Measurements from ENCODE around the gene CDH23.

Gene CDH23

DNA sequence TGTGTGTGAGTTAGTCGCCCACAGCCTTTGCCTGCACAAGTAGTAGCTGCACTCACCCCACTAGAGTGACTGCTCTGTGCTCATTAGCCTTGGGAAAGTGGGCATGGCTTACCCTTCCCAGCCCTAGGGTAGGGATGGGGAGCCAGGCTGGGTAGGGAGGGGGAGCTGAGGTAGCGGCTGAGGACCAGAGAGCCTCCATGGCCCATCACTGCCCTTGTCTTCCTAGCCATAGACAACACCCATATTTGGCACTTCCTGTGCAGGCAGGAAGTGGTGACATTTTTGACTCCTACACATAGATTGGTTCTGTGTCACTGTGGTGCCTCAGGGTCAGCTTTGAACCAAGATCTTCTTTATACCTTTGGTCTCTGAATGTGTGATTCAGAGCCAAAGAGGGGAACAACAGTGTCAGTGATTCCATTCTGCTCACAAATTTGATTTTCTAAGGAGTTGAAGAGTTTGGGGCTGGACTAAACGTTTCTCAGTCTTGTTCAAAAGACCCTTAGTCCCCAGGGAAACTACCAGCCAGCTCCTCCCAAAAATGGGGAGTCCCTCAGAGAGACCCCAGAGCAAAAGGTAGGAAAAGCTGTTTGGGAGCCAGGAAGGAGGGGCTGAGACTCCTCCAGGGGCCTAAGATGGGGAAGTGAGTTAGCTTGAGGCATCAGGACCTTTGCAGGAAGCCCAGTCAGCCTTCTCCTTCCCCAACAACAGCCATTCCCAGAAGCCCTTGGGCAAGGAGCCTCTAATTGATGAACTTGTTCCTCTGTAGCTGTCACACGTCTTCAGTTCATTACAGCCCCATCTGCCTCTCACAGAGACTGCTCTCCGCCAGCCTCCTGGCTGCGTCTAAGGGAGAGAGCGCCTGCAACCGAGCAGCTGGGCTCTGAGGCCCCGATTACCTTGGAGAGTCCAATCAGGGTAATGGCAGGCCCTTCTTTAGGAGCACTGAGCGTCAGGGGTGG is 135.0 kb downstream of the CDH23 start:
- DNase-seq (ENCODE audit: low read depth in 1 of 2, low spot score in 1 of 2) = no peak
- in situ Hi-C loops (cut with HindIII; ENCODE audit: low pct_unique_long_range_greater_than_20kb, low sequenced_read_pairs) = no loop called here
- no peak for TF ChIP-seq JUND (IDR thresholded peaks at IDR 0.05; ENCODE audit: low read depth)

DNA sequence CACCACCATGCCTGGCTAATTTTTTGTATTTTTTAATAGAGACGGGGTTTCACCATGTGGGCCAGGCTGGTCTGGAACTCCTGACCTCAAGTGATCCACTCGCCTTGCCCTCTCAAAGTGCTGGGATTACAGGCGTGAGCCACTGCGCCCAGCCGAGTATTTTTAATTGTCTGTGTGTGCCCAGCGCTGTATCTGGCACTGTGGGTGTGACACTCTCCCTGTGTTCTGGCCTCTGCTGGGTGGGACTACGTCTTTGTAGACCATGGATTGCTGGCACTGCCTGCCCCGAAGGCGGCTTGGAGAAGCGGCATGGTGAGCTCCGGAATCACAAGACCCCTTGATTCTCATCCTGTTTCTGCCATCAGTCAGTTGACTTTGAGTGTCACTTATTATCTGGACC is 136.2 kb downstream of the CDH23 start:
- no peak for TF ChIP-seq JUND (IDR thresholded peaks at IDR 0.05; ENCODE audit: low read depth)
- no peak for DNase-seq (ENCODE audit: low read depth in 1 of 2, low spot score in 1 of 2)
- in situ Hi-C loops (cut with HindIII; ENCODE audit: low pct_unique_long_range_greater_than_20kb, low sequenced_read_pairs) = no loop called here

DNA sequence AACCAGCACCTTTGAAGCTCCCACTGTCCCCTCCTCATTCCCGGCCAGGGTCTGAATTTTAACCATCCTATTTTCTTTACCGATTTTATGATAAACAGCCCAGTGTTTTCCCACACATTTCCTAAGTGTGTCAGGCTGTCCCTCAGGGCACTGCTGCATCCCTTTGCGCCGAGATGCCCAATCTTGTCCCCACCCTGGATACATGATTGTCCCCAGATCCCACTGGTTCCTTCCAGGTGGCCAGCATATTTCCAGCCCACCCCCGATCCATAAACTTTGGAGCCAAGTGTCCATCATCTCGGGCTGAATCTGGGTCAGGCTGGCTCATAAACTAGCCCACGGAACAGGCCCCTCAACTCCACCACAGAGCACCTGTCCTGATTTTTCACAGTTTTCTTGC is 137.2 kb downstream of the CDH23 start:
- TF ChIP-seq JUND (IDR thresholded peaks at IDR 0.05; ENCODE audit: low read depth) = no peak
- in situ Hi-C loops (cut with HindIII; ENCODE audit: low pct_unique_long_range_greater_than_20kb, low sequenced_read_pairs) = no loop called here
- DNase-seq (ENCODE audit: low read depth in 1 of 2, low spot score in 1 of 2) = no peak

DNA sequence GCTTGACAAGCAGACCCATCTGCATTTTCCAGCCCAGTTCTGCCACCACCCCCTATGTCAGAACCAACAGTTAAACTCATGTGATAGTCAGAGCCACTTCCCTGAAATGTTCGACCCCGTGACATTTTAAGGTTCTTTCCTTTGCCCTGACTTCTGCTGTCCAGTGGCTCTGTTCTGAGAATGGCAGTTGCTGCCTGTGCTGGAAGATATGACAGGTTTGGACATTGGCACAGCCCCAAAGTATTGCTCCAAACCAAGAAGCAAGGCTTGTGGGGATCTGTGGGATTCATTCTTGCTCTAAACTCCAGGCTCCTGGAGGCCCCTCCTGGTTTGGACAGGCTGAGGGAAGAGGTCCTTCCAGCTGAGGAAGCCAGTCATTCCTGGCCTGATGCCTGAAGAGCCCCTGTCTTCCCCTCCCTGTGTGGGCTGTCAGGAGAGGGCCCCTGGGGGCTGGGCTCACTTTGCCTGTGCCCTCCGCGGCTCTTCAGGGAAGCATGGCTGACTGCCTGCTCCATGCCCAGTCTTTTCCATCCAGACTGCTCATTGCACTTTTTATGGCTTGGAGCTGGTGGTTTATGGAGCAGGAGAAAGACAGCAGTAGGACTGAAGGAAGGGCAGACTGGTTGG is 138.0 kb downstream of the CDH23 start:
- TF ChIP-seq JUND (IDR thresholded peaks at IDR 0.05; ENCODE audit: low read depth) = no peak
- in situ Hi-C loops (cut with HindIII; ENCODE audit: low pct_unique_long_range_greater_than_20kb, low sequenced_read_pairs) = no loop called here
- no peak for DNase-seq (ENCODE audit: low read depth in 1 of 2, low spot score in 1 of 2)

DNA sequence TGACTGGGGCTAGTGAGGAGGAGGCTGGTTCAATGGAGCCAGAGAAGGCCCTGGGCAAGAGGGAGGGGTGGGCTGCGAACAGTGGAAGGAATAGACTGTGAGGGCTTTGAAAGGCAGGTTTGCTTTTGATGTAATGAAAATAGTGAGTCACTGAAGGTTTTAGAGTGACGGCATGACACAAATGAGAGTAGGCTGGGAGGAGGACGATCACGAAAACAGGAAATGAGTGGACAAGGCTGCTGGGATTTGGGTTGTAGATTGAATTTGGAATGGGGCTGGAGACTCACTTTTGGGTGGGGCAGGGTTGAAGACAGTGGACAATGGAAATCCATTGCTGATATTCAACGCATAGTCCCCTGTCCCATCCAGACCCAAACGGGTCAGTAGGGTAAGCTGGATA is 139.6 kb downstream of the CDH23 start:
- no peak for DNase-seq (ENCODE audit: low read depth in 1 of 2, low spot score in 1 of 2)
- in situ Hi-C loops (cut with HindIII; ENCODE audit: low pct_unique_long_range_greater_than_20kb, low sequenced_read_pairs) = no loop called here
- no peak for TF ChIP-seq JUND (IDR thresholded peaks at IDR 0.05; ENCODE audit: low read depth)

DNA sequence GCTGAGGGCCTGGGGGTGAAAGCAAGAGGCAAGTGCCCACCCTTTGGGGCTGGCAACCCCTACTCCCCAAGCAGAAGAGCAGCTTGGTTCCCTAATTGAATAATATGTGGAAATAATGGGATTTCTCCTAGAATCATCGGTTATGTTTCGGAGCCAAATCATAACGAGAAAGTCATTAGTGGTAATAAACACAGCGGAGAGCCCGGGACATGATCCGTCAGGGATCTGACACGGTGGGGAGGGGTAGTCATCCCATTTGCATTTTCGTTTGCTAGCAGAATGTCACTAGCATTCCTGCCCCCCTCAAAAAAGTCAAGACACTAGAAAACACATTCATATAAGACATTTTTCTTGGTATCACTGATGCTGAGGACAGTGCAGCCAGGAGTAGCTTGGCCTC is 140.4 kb downstream of the CDH23 start:
- no peak for TF ChIP-seq JUND (IDR thresholded peaks at IDR 0.05; ENCODE audit: low read depth)
- in situ Hi-C loops (cut with HindIII; ENCODE audit: low pct_unique_long_range_greater_than_20kb, low sequenced_read_pairs) = no loop called here
- no peak for DNase-seq (ENCODE audit: low read depth in 1 of 2, low spot score in 1 of 2)

DNA sequence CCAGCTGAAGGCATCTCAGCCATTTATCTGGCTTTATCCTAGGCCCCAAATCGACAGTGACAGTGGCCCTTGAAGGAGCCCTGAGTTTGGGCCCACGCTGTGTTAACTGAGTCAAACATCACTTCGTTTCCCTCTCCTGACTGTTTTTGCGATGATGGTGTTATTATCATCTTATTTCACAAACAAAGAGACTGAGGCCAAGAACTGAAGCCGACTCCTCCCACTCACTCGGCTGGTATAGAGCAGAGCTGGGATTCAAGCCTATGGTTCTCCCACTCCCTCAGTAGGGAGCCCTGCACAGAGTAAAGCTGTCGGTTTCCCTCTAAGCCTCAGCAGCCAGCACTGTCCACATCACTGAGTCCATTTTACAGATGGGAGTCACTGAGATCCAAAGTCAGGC is 141.0 kb downstream of the CDH23 start:
- no peak for DNase-seq (ENCODE audit: low read depth in 1 of 2, low spot score in 1 of 2)
- TF ChIP-seq JUND (IDR thresholded peaks at IDR 0.05; ENCODE audit: low read depth) = no peak
- in situ Hi-C loops (cut with HindIII; ENCODE audit: low pct_unique_long_range_greater_than_20kb, low sequenced_read_pairs) = no loop called here

DNA sequence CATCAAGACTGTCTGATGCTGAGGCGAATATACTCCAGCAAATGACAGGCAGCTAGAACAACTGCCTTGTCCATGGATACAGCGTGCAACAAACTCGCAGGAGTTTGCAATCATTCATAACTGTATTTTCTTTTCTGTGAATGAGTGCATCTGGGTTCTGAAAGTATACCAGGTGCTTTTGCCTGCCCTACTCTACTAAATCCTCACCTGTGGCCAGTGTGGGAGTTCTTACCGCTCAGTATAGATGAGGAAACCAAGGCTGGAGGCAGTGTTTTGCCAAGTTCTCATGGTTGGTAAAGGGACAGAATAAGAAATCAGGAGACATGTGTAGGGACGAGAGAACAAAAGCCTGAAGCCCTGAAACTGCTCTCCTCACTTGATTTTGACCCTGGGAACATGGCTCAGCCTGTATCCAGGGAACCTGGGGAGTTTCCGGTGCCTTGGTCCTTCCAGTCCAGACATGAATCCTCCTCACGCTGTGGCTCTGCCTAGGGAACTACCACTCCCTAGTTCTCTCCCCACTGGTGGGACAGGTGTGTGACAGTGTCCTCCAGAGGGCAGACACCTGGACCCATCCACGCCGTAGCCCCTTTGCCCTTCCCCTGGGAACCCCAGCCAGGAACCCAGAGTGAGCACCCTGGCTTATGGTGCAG is 142.0 kb downstream of the CDH23 start:
- no peak for TF ChIP-seq JUND (IDR thresholded peaks at IDR 0.05; ENCODE audit: low read depth)
- DNase-seq (ENCODE audit: low read depth in 1 of 2, low spot score in 1 of 2) = no peak
- in situ Hi-C loops (cut with HindIII; ENCODE audit: low pct_unique_long_range_greater_than_20kb, low sequenced_read_pairs) = no loop called here

DNA sequence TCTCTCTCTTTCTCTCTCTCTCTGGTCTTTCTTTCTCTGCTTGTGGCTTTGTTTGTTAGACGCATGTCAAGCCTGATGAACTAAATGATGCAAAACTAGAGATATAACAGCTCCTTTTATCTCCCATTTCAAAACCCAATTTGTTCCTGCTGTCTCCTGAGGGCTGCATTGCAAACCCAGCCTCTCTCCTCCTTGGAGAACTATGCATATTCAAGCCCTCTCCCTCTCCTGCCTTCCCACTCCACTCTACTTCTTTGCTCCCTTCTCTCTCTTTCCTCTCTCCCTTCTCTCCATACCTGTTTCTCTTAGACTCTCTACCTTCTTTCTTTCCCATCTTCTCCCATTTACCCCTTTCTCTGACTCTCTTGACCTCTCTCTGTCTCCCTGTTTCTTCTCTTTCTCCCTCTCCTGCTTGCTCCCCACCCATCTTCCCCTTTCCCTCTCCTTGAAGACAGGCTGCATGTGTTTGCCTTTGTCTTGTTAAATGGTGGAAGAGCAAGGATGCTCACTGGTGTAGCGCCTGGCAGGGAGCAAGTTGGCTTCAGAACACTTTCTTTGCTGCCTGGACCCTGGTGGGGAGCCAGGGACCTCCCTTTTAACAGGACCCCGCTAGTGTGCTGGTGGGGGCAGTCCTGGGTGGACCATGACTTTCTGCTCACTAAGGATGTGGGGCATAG is 142.9 kb downstream of the CDH23 start:
- in situ Hi-C loops (cut with HindIII; ENCODE audit: low pct_unique_long_range_greater_than_20kb, low sequenced_read_pairs) = no loop called here
- DNase-seq (ENCODE audit: low read depth in 1 of 2, low spot score in 1 of 2) = no peak
- TF ChIP-seq JUND (IDR thresholded peaks at IDR 0.05; ENCODE audit: low read depth) = no peak

DNA sequence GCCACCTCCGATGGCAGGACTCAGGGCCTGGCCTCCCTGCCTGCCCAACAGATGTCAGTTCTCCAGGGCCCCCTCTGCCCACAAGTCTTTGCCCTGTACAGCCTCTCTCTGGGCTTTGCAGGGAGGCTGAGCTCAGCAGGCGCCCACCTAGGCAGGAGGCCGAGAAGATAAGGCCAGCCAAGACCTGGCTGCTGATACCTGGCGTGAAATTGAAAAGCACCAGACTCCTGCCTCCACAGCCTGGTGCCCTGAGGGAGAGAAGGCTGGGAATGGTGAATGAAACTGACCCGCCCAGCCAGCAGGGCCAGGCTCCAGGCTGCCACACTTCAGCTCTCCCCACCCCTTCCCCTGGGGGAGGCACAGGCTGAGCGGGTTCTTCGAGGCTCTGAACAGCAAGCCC is 145.8 kb downstream of the CDH23 start:
- no peak for DNase-seq (ENCODE audit: low read depth in 1 of 2, low spot score in 1 of 2)
- TF ChIP-seq JUND (IDR thresholded peaks at IDR 0.05; ENCODE audit: low read depth) = no peak
- in situ Hi-C loops (cut with HindIII; ENCODE audit: low pct_unique_long_range_greater_than_20kb, low sequenced_read_pairs) = no loop called here

DNA sequence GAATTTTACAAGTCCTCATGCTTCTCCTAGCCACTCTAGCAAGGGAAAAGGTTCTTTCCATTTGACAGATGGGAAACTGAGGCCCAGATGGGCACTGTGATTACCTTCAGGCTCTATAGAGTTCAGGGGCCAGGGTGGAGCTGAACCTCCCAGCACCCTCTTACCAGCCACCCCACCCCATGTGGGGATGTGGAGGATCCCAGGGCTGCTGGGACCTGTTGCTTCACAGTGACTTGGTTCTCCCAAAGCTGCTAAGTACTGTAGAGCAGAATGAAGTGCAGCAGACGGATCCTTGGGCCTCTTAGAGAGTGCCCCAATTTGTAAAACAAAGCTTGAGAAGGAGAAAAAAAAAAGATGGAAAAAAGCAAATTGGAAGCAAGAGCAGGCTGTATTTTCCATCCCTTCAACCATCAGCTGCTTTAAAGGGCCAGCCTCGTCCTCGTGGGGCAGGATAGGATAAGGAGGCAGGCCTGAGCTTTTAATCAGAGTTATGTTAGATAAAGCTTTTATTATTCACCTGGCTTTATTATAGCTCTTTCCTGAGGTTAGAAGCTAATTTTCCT is 147.0 kb downstream of the CDH23 start:
- TF ChIP-seq JUND (IDR thresholded peaks at IDR 0.05; ENCODE audit: low read depth) = no peak
- in situ Hi-C loops (cut with HindIII; ENCODE audit: low pct_unique_long_range_greater_than_20kb, low sequenced_read_pairs) = no loop called here
- DNase-seq (ENCODE audit: low read depth in 1 of 2, low spot score in 1 of 2) = no peak

DNA sequence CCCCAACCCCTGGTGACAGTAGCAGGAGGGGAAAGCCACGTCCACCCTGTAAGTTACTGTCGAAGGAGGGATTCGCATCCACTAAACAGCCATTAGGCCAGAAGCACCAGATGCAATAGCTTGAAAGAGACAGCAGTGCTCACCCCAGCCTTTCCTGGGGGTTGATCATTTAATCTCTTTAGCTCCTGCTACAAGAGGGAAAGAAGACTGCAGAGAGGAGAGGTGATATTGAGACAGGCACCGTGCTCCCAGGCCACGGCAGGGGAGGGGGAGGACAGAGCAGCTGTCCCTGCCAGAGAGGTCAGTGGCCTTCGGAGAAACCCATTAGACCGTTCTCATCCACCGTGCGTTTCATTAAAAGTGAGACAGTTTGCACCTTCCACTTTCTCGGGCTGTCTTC is 148.3 kb downstream of the CDH23 start:
- no peak for TF ChIP-seq JUND (IDR thresholded peaks at IDR 0.05; ENCODE audit: low read depth)
- in situ Hi-C loops (cut with HindIII; ENCODE audit: low pct_unique_long_range_greater_than_20kb, low sequenced_read_pairs) = no loop called here
- no peak for DNase-seq (ENCODE audit: low read depth in 1 of 2, low spot score in 1 of 2)

Measured in T47D (cell line).